Lower leg skin (tissue), 4 donors: ENCODE results near the gene PLA2G4A. TPM values are rescaled to one million over a fixed set of nuclear protein-coding genes. Genes with fewer than 3 reads are reported as not detected.
A peak's percentile ranks its signal among the peaks of the same experiment; 100 is the strongest.

Experiments
- DNase-seq, 2 donors: peaks; one replicate each; pipeline ENCODE4 v3.0.0-alpha.2; 2019; ENCODE audit warnings: low spot score in 2 of 2
- H3K4me3 ChIP-seq: fragments of 200-600 bp; sonication (generic); 2 replicates; pipeline ENCODE4 v1.5.1; 2017; ENCODE audit warnings: mild to moderate bottlenecking, low read depth; ENCODE audit not compliant: poor library complexity, severe bottlenecking
- POLR2A ChIP-seq, 2 donors: fragments of 450-650 bp; IDR thresholded peaks; one replicate each; pipeline ENCODE4 v1.6.1; 2016 to 2017; ENCODE audit warnings: antibody characterized with exemption in 2 of 2, mild to moderate bottlenecking in 1 of 2, moderate library complexity in 1 of 2
- WGBS, 2 donors: methylation state at CpG; one replicate each; pipeline ENCODE4 v1.1.5; 2018; 5-methylcytosine and 5-hydroxymethylcytosine counted together
- intact Hi-C: fragments of 100-400 bp; cut with DNase I; formaldehyde crosslinking; loops from one replicate; pipeline ENCODE4 v1.15.0; 2023; ENCODE audit warnings: low total_unique reads
- total RNA-seq, 4 donors: library from RNA; depleted of rRNA; stranded (reverse); fragments of >200 nt; gene quantifications; one replicate each; pipeline ENCODE4 v1.1.0, GENCODE V29; 2016
- TF ChIP-seq, protein P1 (sequence below), 3 donors: fragments of 450-650 bp; IDR thresholded peaks; one replicate each; pipeline ENCODE4 v1.5.1; 2016; ENCODE audit warnings: antibody characterized with exemption in 3 of 3, mild to moderate bottlenecking in 3 of 3, moderate library complexity in 2 of 3

Gene PLA2G4A
- total RNA-seq, 4 donors from 2014 or later: 9.5 to 15.3 (median 11.2) TPM

- no peak for TF ChIP-seq POLR2A (IDR thresholded peaks at IDR 0.05)
- 77% methylated on average over 5 of the region's 5 CpGs for WGBS, 2 donors
- intact Hi-C loops: no loop called here
- H3K4me3 ChIP-seq: no peak overlapping the region
- no peak for DNase-seq
These were observed 20.5 kb downstream of the PLA2G4A start for GRCh38 chr1:186849271-186849671.

GRCh38 chr1:186849826-186850225 lies 21.1 kb downstream of the PLA2G4A start:
- TF ChIP-seq POLR2A (IDR thresholded peaks at IDR 0.05): no peak
- TF ChIP-seq, protein P1, sequence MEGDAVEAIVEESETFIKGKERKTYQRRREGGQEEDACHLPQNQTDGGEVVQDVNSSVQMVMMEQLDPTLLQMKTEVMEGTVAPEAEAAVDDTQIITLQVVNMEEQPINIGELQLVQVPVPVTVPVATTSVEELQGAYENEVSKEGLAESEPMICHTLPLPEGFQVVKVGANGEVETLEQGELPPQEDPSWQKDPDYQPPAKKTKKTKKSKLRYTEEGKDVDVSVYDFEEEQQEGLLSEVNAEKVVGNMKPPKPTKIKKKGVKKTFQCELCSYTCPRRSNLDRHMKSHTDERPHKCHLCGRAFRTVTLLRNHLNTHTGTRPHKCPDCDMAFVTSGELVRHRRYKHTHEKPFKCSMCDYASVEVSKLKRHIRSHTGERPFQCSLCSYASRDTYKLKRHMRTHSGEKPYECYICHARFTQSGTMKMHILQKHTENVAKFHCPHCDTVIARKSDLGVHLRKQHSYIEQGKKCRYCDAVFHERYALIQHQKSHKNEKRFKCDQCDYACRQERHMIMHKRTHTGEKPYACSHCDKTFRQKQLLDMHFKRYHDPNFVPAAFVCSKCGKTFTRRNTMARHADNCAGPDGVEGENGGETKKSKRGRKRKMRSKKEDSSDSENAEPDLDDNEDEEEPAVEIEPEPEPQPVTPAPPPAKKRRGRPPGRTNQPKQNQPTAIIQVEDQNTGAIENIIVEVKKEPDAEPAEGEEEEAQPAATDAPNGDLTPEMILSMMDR (IDR thresholded peaks at IDR 0.05): no peak
- intact Hi-C loops: no loop called here
- no peak overlapping the region for H3K4me3 ChIP-seq
- DNase-seq: no peak

- intact Hi-C loops: no loop called here
- no peak overlapping the region for H3K4me3 ChIP-seq
- DNase-seq: no peak
- TF ChIP-seq, protein P1 (IDR thresholded peaks at IDR 0.05): no peak
- TF ChIP-seq POLR2A (IDR thresholded peaks at IDR 0.05): no peak
- WGBS, 2 donors: 60% methylated on average over 4 of the region's 4 CpGs
These were observed 25.4 kb downstream of the PLA2G4A start for GRCh38 chr1:186854102-186854501.

GRCh38 chr1:186858923-186859322 lies 30.2 kb downstream of the PLA2G4A start:
- intact Hi-C loops: no loop called here
- TF ChIP-seq POLR2A (IDR thresholded peaks at IDR 0.05): no peak
- TF ChIP-seq, protein P1 (IDR thresholded peaks at IDR 0.05): no peak
- peak in 1 of 2 donors; percentile 46 for DNase-seq
- no peak overlapping the region for H3K4me3 ChIP-seq

DNA sequence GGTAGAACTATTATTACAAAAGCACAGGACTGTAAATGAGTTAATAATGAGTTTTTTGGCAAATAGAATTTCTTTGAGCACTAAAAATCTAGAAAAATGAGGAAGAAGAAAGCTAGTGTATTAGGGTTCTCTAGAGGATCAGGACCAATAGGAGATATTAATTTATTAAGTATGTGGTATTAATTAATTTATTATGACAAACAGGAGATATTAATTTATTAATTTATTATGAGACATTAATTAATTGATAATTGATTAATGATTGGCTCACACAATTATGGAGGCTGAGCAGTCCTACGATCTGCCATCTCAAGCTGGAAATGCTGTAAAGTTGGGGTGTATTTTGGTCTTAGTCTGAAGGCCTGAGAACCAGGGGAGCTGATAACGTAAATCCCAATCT lies 31.2 kb downstream of the PLA2G4A start:
- no peak overlapping the region for H3K4me3 ChIP-seq
- no peak for DNase-seq
- WGBS, 2 donors: 95 to 99% methylated on average over 2 of the region's 2 CpGs
- intact Hi-C loops: no loop called here
- no peak for TF ChIP-seq POLR2A (IDR thresholded peaks at IDR 0.05)
- TF ChIP-seq, protein P1 (IDR thresholded peaks at IDR 0.05): no peak

- no peak overlapping the region for H3K4me3 ChIP-seq
- no peak for TF ChIP-seq POLR2A (IDR thresholded peaks at IDR 0.05)
- TF ChIP-seq, protein P1 (IDR thresholded peaks at IDR 0.05): no peak
- intact Hi-C loops: no loop called here
- DNase-seq: no peak
- WGBS, 2 donors: 34 to 46% methylated on average over 1 of the region's 1 CpG
These were observed 35.5 kb downstream of the PLA2G4A start for GRCh38 chr1:186864296-186864695.
